Astrocyte of the hippocampus (primary cell): ENCODE data around the gene KRT6C.
"Not testable (repeated sequence)": the region's sequence is repeated elsewhere in the genome, so short reads cannot be mapped to it uniquely, and the experiment has no call there.

Source experiments
- DNase-seq: peaks from one replicate; pipeline ENCODE4 v3.0.0; 2011; ENCODE audit warnings: low read depth, low spot score

Gene KRT6C

DNA sequence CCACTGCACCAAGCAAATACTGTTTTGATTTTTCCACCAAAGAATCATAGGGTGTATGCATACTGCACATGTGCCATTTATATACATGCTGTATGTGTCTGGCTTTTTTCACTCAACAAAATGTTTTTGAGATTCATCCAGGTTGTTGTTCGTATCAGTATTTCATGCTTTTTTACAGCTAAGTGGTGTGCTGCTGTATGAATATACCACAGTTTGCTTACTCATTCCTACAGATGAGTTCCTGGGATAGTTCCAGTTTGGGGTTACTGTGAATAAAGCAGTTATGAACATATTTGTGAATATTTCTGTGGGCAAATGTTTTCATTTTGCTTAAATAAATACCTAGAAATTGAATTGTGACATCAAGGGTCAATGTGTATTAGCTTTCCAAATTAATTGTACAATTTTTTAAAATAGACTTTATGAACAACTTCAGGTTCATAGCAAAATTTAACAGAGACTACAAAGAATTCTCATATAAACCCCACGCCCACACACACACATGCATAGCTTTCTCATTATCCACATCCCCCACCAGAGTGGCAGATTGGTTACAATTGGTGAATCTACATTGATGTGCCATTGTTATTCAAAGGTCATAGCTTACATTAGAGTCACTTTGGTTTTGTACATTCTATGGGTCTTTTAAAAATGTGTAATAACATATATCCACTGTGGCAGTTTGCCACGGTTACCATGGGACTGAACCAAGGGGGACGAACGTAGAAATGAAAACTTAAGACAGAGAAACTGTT lies 26.4 kb upstream of the KRT6C start:
- no peak for DNase-seq

DNA sequence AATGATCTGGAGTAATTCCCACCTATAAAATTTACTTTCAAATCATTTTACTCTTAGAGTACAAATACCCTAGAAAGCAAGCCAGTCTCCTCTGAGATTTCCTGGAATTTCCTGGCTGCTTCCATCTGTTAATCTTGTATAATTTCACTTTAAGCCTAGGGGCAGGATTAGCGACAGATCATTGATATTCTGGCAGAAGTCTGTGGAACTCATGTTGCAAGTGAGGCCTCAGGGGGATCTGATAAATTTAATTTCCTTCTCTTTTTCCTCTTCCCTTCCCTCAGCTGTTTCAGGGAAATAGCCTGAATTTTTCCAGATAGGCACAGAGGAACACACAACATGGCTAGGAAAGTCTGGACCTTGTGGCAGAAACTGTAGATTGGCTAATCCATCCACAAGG lies 25.3 kb upstream of the KRT6C start:
- DNase-seq, result no peak

DNA sequence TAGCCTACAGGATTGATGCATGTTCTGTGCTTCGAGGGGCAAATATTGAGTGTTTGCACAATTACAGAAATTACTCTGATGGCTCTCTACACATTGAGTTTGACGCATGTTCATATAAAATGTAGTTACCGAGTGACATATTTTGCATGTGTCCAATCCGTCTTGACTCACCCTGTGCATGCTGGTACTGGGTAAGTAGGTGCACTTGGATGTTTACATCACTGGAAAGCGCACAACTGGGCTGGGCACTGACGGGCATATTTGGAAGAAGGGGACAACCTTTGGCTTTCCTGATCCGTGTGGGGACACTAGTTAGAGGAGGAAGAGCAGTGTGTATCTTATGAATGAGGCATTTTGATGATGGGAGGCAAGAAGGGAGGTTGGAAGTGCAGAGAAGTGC lies 24.4 kb upstream of the KRT6C start:
- DNase-seq, result no peak

DNA sequence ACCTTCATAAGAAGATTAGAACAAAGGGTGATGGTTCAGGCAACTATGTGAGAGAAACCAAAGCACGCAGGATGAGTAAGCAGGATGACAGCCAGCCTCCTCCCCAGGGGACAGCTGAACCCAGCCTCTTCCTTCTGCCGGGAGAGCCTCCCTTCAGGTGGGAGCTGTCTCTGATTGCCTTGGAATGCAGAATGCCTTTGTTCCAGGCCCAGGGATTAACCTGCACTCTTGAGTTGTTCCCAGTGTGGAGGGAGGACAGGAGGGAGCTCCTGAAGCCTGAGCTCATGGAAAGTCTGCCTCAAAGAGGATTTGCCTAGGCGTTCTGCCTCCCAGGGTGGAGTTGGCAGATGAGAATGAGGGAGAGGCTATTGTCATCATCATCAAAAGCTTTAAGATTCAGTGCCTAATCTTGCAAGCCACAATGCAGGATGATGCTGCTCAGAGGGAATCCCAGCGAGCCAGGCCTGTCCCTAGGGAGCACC lies 23.0 kb upstream of the KRT6C start:
- DNase-seq, result peak; percentile 26

DNA sequence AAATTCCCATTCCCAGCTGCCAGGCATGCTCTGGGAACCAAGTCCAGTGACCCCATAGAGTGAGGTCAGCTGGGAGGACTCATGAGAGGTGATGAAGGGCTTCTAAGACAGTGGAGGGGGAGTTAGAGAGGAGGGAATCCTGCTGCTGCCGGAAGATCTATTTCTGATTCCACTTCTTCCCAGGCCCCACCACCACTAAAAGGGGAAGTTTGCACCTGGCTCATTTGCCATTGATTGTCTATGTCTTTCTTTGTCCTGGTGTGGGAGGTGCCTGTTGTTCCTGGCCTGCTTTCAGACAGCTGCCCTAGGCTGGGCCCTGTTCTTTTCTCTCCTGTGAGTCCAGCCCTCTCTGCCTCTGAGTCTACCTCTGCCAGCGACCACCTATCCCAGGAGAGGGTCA lies 22.4 kb upstream of the KRT6C start:
- DNase-seq, result no peak

DNA sequence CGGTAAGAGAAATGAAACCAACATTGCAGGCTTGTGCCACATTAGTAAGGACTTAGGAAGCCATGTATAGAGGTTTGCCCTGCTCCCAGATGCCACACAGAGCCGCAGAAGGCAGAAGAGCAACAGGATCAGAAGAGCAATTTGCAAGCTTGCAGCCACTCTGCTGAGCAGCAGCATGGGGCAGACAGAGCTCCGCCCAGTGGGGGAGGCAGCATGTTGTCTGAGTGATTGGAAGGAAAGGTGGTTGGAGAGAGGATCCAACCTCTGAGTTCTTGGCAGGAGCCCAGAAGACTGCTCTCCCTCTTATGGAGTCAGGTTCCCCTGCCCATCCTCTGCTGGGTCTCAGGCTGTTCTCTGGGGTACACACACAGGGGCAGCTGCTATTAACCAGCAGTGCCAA lies 21.8 kb upstream of the KRT6C start:
- peak; percentile 10 for DNase-seq

DNA sequence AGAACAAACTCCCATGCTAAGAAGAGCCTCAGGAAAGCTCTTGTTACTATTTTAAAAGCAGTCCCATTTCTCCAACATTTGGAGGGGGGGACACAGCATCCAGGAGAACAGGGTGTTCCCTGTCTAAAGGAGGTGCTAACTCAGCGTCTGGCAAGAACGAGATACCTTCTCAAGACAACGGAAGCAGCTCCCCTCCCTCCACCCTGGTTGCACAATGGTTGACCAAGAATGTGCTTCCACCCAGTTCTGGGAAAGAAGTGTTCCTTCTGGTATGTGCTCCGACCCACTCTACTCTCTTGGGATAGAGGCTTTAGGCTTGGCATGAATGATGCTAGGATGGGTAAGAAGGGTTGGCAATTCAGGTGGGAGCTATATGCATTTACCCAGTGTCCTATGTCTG lies 20.9 kb upstream of the KRT6C start:
- no peak for DNase-seq

DNA sequence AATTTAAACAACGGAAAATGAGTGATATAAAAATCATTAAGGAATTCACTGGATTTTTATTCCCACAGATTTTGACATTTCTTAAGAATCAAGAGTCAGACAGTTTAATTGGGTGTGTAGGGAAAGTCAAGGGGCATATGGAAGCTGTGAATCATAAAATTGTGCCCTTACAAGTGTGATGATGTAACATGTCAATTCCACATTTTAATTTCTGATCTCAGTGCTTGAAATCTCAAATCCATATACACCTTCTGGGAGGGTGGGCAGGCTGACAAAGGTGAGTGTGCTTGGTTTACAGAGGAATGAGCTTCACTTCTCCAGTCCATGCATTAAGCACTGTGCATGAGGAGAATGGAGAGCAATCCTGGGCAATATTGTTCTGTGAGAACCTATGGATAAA lies 20.5 kb upstream of the KRT6C start:
- no peak for DNase-seq

DNA sequence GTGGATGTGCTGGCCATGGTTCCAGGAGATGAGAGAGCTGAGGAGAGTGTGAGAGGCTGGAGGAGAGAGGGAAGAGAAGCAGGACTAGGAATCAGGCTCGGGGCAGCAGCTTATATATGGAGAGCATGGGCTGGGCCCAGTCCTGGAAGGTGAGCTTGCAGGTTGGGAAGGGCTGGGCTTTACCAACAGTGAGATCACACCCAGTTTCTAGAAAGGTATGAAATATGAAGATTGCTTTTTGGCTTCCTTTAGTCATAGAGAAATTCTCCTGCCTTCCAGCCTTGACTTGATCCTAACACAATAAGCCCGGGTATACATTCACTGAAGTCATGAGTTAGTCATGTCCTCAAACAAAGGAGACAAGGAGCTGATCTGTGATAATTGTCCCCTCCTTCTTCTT lies 19.6 kb upstream of the KRT6C start, which contains the start of gene KRT6A:
TSS of gene KRT6A (minus strand) at position 86 of the 400 bp plus-strand sequence. CDS start at position 17, 69 bp downstream.
- DNase-seq, result no peak

DNA sequence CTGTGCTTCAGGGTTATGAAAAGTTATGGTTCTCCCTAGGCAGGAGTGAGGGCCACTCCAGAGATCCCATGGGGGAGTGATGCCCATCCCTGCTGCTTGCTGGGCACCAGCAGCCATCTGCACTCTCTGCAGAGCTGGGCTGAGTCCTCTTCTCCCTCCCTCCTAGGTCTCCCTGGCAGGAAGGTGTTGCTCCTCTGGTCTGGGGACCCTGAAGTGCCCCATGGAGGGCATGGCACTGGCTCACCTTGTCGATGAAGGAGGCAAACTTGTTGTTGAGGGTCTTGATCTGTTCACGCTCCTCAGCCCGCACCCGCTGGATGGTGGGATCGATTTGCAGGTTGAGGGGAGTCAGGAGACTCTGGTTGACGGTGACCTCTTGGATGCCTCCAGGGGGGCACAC lies 18.8 kb upstream of the KRT6C start:
- not testable (repeated sequence) for DNase-seq

DNA sequence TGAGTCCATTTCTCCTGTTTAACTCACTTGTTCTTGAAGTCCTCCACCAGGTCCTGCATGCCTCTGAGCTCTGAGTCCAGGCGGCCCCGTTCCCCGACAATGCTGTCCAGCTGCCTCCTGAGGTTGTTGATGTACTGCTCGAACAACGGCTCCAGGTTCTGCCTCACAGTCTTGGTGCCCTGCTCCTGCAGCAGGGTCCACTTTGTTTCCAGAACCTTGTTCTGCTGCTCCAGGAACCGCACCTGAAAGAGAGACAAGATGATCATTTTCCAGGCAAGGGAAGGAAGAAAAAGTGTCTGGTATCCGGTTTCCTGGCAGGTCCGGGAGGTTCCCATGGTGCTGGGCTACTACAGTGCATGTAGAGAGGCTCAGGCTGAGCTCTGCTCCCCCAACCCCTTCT lies 17.9 kb upstream of the KRT6C start:
- DNase-seq, result not testable (repeated sequence)

DNA sequence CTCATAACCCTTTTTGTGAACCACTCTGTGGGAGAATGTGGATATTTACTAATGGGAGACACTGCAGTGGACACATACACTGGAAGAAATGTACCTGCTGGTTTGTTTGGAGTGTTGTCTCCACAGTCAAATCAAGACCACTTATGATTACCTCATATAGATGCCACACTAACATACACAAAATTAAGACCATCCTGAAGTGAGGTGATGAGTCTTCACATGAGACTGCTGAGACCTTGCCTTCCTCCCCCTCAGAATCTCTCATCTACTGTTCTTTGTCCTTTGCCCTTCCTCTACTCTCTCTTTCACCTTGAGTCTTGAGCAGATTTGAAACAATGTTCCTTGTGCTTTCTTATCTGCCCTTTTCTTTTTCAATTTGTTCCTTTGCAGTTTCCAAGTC lies 15.1 kb upstream of the KRT6C start:
- no peak for DNase-seq

DNA sequence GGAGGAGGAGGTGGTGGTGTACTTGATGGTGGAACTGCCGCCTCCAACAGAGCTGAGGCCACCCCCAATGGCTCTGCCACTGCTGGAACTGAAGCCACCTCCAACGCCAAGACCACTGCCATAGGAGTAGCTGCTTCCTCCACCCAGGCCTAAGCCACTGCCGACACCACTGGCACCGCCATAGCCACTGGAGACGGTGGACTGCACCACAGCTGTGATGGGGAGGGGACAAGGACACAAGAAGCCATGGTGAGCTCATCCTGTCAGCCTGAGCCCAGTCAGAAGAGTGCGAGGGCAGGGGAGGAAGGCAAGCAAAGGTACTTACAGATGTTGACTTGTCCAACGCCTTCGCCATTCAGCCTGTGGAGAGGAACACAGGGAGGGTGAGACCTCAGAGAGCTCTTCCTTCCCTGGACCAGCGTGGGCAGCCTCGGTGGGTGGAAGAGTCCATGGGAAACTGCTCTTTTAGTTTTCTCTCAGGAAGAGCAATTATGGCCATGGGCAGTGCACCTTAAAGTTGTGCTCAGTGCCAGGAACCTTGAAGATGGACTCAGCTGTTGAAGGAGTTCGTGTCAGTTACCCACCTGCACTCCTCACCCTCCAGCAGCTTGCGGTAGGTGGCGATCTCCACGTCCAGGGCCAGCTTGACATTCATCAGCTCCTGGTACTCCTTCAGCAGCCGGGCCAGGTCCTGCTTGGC lies 14.3 kb upstream of the KRT6C start:
- DNase-seq, result not testable (repeated sequence)

DNA sequence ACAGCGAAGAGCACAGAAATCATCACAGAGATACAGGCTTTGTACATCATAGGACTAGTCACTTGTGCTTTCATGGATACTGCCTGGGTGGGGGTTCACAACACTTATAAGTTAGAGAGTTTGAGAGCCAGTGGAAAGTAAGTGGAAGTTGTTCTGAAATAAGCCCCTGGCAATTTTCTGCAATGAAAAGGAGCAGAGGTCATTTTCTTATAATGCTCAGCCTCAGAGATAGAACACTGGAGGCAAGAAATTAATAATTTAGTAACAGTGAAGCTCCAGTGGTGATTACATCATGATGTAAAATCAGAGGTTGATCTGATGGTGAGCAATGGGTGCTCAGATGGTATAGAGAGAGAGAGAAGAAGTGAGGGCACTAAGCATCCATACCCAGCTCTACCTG lies 13.6 kb upstream of the KRT6C start:
- no peak for DNase-seq

DNA sequence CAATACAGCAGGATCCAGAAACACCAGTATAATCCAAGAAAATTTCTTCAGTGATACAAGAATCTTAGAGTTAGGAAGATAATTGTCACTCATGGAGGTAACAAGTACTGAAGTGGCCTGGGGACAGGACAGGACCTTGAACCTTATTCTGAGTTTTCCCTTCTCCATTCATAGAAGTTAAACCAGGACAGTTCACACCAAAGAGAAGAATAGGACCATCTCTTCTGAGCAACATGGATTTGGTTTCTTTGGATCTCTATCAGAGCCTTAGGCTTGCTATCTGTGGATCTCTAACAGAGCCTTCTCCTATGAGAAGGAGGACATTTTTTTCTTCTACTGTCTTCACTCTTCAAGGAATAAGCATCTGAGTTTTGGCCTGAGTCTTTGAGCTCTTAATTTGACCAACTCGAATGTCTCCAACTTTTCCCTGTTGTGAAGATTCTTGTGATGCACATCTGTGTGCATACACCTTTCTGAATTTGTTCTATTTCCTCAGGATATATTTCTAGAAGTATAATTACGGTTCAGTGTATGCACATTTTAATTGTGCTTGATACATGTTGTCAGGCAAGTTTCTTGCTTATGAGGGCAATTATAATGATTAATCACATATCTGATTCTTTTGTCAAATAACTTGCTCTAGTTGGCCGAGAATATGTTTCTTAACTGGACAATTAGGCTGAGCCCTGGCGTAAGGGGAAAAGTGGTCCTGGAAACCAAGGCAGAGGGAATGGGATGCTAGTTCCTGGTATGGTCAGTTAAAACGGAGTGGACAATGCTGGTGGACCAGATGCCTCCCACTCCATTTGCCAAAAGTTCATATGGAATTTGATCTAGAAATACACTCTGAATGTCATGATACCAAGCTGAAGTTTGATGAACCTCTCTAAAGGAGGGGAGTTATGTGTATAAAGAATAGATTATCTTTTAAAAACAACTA lies 12.8 kb upstream of the KRT6C start:
- no peak for DNase-seq

DNA sequence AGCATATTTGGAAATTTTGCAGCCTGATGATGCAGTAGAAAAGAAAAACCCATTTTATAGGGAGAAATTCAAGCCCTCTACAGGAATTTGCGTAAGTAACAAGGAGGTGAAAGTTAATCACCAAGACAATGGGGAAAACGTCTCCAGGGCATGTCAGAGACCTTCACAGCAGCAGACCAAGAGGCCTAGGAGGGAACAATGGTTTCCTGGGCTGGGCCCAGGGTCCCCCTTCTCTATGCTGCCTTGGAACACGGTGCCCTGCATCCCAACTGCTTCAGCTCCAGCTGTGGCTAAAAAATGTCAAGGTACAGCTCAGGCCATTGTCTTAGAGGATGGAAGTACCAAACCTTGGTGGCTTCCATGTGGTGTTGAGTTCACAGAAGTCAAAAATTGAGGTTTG lies 6.5 kb upstream of the KRT6C start:
- DNase-seq, result no peak

DNA sequence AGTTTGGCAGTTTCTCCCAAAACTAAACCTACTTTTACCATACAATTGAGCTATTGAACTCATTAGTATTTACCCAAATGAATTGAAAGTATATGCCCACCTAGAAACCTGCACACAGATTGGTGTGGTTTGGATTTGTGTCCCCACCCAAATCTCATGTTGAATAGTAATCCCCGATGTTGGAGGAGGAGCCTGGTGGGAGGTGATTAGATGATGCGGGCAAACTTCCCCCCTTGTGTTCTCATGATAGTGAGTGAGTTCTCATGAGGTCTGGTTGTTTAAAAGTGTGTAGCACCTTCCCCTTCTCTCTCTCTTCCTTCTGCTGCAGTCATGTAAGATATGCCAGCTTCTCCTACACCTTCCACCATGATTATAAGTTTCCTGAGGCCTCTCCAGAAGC lies 4.0 kb upstream of the KRT6C start:
- no peak for DNase-seq

DNA sequence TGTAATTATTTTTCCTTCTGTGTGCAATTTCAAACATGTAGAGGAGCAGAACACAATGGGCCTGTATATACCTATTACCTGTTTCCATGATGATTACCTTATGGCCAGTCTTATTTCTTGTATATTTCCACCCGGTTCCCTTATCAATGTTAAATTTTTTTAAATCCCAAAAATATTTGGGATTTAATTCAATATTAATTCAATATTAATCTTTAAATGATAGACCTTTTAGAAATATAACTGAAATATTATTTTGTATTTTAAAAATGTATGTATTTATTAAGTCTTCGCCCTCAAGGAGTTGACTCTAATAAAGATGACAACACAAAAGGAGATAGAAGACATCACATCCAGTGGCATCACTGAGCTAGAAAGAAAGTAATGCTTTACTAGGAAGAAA lies 607 bp upstream of the KRT6C start:
- DNase-seq, result no peak

DNA sequence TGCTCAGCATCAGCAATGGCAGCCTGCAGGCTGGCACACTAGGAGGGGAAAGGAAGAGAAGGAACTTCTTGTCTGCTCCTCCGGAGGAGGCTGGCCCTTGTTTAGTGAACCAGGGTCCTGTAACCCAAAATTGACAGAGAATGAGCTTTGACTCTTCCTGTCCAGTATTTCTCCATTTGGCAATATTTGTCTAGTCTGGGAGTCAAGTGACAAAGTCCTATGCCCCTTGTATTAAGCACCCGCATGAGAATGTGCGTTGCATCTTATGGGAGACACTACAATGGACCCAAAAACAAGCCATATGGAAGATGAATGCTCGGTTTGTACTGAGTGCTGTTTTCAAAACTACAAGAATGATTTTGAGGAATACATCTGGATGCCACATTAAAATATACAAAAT lies 3.8 kb downstream of the KRT6C start:
- no peak for DNase-seq

DNA sequence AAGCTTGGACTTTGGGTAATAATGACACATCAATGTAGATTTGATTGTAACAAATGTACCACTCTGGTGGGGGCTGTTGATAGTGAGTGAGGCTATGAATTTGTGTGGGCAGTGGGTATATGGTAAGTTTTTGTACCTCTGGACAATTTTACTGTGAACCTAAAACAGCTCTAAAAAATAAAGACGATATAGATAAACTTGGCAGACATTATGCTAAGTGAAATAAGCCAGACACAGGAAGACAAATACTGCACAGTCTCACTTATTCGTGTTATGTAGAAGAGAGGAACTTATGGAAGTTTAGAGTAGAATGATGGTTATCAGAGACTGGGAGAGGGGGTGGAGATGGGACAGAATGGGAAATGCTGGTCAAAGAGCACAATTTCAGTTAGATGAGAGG lies 8.7 kb downstream of the KRT6C start:
- DNase-seq, result no peak

DNA sequence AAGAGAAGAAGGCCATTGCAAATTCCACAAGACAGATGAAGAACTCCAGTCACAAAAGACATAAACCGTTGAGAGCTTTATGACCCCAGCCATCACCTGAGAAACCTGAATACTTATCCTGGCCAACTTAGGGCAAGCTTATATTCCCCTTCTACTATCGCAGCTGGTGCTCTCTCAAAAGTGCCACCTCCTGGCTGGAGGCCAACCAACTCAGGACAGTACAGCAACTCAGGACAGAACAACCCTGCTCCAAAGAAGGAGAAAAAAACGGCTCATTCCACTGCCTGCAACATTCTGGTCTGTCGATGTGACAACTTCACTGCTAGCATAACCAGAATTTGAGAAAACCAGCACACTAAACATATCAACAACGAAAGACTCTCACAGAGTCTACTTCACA lies 11.9 kb downstream of the KRT6C start:
- no peak for DNase-seq

DNA sequence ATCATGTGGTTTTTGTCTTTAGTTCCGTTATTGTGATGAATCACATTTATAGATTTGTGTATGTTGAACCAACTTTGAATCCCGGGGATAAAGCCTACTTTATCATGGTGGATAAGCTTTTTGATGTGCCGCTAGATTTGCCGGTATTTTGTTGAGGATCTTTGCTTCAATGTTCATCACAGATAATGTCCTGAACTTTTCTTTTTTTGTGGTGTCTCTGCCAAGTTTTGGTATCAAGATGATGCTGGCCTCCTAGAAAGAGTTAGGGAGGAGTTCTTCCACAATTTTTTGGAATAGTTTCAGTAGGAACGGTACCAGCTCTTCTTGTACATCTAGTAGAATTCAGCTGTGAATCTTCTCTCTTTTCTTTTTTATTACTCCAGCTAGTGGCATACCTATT lies 14.7 kb downstream of the KRT6C start:
- DNase-seq, result no peak
